Stimulated activated naive CD8-positive, alpha-beta T cell treated with anti-CD3 and anti-CD28 coated beads, Interleukin-15, amount 100 ng/mL, for 72 hours (primary cell): Measurements from ENCODE around the gene SLC25A26.
"Not testable (repeated sequence)": the region's sequence is repeated elsewhere in the genome, so short reads cannot be mapped to it uniquely, and the experiment has no call there.

ENCODE experiments used
- ATAC-seq: fragments of 150-1000 bp; cut with Tn5 transposase; 2 replicates; pipeline ENCODE4 v1.10.0; 2021; ENCODE audit warnings: mild to moderate bottlenecking, moderate library complexity
- DNase-seq, 2 donors: peaks; one replicate each; pipeline ENCODE4 v3.0.0; 2021 to 2022
- H3K27ac Mint-ChIP-seq, 2 donors: one replicate each; pipeline ENCODE4 v1.8.0; 2022; ENCODE audit warnings: mild to moderate bottlenecking in 2 of 2, mixed read lengths in 2 of 2, moderate library complexity in 2 of 2
- H3K27me3 Mint-ChIP-seq: one replicate; pipeline ENCODE4 v1.8.0; 2022; ENCODE audit warnings: mixed read lengths
- H3K4me1 Mint-ChIP-seq: one replicate; pipeline ENCODE4 v1.8.0; 2022; ENCODE audit warnings: mild to moderate bottlenecking, mixed read lengths
- H3K4me3 Mint-ChIP-seq, 2 donors: one replicate each; pipeline ENCODE4 v1.8.0; 2022; ENCODE audit warnings: mild to moderate bottlenecking in 2 of 2, mixed read lengths in 2 of 2, moderate library complexity in 1 of 2
- H3K9me3 Mint-ChIP-seq, 2 donors: one replicate each; pipeline ENCODE4 v1.8.0; 2022; ENCODE audit warnings: mixed read lengths in 2 of 2

The SLC25A26 gene

DNA sequence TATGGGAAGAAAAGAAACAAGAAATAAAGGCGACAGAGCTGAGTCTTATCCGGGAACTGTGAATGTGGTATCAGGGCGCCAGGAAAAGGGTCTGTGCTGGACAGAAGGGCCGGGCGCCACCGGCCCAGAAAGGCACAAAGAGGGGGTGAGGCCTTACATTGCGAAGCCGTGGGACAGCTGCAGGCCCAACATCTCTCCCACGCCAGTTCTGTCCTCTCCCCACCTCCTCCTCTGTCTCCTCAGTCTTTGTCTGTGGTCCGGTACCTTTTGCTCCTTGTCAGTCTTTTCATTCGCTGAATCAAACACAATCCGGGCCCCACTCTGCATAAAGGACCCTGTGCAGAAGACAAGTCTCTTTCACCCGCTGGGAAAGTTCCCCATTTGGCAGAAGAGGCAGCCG is 198.2 kb downstream of the SLC25A26 start:
- Mint-ChIP-seq H3K4me1 (no peaks in the 10 kb centered on the region), H3K4me3 (no peak overlapping the region), H3K27ac (no peak overlapping the region), H3K9me3 (peaks cover 23 to 41% of the 10 kb centered on the region in 2 donors), H3K27me3 (peaks cover under 1% of the 10 kb centered on the region)
- DNase-seq (no peak), ATAC-seq (no peak)

- not testable (repeated sequence) for H3K27me3 Mint-ChIP-seq, H3K4me3 Mint-ChIP-seq, H3K4me1 Mint-ChIP-seq, ATAC-seq, DNase-seq, H3K27ac Mint-ChIP-seq
- peaks cover 23 to 46% of the 10 kb centered on the region in 2 donors for H3K9me3 Mint-ChIP-seq
Measured at GRCh38 chr3:66421144-66421543, 200.3 kb downstream of the SLC25A26 start.

DNA sequence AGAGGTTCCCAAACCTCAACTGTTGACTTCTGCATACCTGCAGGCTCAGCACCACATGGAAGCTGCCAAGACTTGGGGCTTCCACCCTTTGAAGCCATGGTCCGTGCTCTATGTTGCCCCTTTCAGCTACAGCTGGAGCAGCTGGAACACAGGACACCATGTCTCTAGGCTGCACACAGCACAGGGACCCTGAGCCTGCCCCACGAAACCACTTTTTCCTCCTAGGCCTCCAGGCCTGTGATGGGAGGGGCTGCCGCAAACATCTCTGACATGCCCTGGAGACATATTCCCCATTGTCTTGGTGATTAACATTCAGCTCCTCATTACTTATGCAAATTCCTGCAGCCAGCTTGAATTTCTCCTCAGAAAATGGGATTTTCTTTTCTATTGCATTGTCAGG is 201.1 kb downstream of the SLC25A26 start:
- H3K27ac Mint-ChIP-seq, DNase-seq, H3K4me3 Mint-ChIP-seq, H3K4me1 Mint-ChIP-seq, H3K27me3 Mint-ChIP-seq, ATAC-seq: not testable (repeated sequence)
- peaks cover 23 to 46% of the 10 kb centered on the region in 2 donors for H3K9me3 Mint-ChIP-seq

DNA sequence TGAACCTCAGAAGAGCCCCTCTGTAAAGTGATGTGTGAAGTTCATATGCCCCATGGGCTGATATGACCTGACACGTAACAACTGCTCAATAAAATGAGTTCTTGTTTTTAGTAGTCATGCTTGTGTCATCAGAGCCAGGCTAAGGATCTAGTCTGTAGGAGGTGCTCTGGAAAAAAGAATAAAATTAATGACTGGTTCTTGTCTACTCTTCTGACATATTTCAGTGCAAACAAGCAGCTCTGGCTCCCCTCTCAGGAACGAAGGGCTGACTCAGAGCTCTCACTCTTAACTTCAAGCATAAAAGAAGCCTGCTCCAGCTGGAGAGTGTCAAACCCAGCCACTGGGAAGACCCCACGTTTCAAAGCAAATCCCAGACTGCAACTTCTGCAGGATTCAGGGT is 203.0 kb downstream of the SLC25A26 start:
- Mint-ChIP-seq H3K27ac (no peak overlapping the region), H3K4me3 (no peak overlapping the region), H3K9me3 (peaks cover 23 to 46% of the 10 kb centered on the region in 2 donors), H3K27me3 (peaks cover 8% of the 10 kb centered on the region), H3K4me1 (no peaks in the 10 kb centered on the region)
- ATAC-seq (no peak), DNase-seq (no peak)

DNA sequence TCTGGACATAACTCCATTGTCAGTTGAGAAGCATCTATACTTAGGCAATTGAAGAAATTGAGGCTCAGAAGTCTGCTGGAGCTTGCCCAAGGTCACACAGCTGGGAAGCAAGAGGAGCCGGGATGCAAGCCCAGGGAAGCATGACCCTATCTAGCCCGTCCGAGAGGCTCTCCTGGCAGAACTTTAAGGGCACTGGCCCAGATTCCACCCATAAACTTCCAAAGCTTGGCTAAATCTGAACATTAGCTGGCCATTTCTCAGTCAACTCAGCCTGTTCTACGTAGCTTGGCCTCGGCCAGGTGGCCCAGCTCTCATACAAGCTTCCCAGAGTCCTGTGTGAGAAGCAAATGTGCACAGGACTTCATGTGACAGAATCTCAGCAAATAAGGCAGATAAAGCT is 204.2 kb downstream of the SLC25A26 start:
- H3K27me3 Mint-ChIP-seq = peaks cover 8% of the 10 kb centered on the region
- no peak for ATAC-seq
- no peak overlapping the region for H3K4me3 Mint-ChIP-seq
- H3K9me3 Mint-ChIP-seq = peaks cover 21 to 35% of the 10 kb centered on the region in 2 donors
- no peaks in the 10 kb centered on the region for H3K4me1 Mint-ChIP-seq
- DNase-seq = no peak
- no peak overlapping the region for H3K27ac Mint-ChIP-seq

- Mint-ChIP-seq H3K27ac (no peak overlapping the region), H3K4me1 (no peaks in the 10 kb centered on the region), H3K27me3 (peaks cover 8% of the 10 kb centered on the region), H3K9me3 (peaks cover 15 to 29% of the 10 kb centered on the region in 2 donors), H3K4me3 (no peak overlapping the region)
- no peak for DNase-seq
- ATAC-seq = no peak
Measured at GRCh38 chr3:66425576-66426114, 204.8 kb downstream of the SLC25A26 start.

- H3K27me3 Mint-ChIP-seq = peaks cover 8% of the 10 kb centered on the region
- no peaks in the 10 kb centered on the region for H3K4me1 Mint-ChIP-seq
- H3K4me3 Mint-ChIP-seq = no peak overlapping the region
- no peak overlapping the region for H3K27ac Mint-ChIP-seq
- DNase-seq (no peak), ATAC-seq (no peak)
- H3K9me3 Mint-ChIP-seq = peaks cover 10 to 24% of the 10 kb centered on the region in 2 donors
Measured at GRCh38 chr3:66426135-66426534, 205.3 kb downstream of the SLC25A26 start.

- no peak for DNase-seq
- peaks cover 4 to 12% of the 10 kb centered on the region in 2 donors for H3K9me3 Mint-ChIP-seq
- H3K27ac Mint-ChIP-seq = no peak overlapping the region
- peaks cover 8% of the 10 kb centered on the region for H3K27me3 Mint-ChIP-seq
- no peaks in the 10 kb centered on the region for H3K4me1 Mint-ChIP-seq
- no peak overlapping the region for H3K4me3 Mint-ChIP-seq
- ATAC-seq = no peak
Measured at GRCh38 chr3:66427352-66427751, 206.6 kb downstream of the SLC25A26 start.

GRCh38 chr3:66427951-66428474 is 207.2 kb downstream of the SLC25A26 start:
- H3K27me3 Mint-ChIP-seq = peaks cover 8% of the 10 kb centered on the region
- ATAC-seq (no peak), DNase-seq (no peak)
- H3K9me3 Mint-ChIP-seq = peaks cover 0 to 6% of the 10 kb centered on the region in 2 donors
- H3K4me3 Mint-ChIP-seq = no peak overlapping the region
- no peaks in the 10 kb centered on the region for H3K4me1 Mint-ChIP-seq
- H3K27ac Mint-ChIP-seq = no peak overlapping the region
